ENCODE measurements around the gene UAP1L1.

The UAP1L1 gene

DNA sequence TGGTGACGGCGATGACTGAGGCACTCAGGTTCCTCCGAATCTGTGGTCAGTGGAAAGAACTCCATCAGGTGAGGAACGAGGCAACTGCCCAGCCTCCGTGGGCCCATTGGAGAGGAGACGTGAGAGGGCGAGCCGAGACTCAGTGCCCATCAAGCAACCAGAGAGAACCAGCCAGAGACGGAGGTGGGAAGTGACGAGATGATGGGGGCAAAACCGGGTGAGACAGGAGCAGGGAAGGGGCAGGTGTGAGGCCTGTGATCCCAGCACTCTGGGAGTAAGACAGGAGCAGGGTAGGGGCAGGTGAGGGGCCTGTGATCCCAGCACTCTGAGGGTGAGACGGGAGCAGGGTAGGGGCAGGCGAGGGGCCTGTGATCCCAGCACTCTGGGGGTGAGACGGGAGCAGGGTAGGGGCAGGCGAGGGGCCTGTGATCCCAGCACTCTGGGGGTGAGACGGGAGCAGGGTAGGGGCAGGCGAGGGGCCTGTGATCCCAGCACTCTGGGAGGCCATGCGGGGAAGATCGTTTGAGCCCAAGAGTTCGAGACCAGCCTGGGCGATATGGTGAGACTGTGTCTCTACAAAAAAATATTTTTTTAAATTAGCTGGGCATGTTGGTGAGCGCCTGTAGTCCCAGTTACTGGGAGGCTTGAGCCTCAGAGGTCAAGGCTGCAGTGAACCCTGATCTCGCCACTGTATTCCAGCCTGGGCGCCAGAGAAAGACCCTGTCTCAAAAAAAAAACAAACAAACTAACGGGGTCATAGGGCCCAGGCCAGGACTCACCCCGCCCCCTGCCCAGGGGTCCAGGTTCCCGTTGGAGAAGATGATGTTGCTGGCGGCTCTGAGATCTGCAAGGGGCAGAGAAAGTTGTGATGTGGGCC, 33.8 kb downstream of the UAP1L1 start:
- no peak for DNase-seq (ENCODE audit: low read depth, low spot score)
- H3K4me3 ChIP-seq (ENCODE audit: low read depth, low read length), result no peak overlapping the region
- ChIA-PET POLR2A (no interaction called here), CTCF (interaction anchor here (2.1 kb wide), 1 partner anchor 126 kb away, joined by 5 read pairs; no protein-coding TSS in a partner anchor)
- TF ChIP-seq, protein P1, sequence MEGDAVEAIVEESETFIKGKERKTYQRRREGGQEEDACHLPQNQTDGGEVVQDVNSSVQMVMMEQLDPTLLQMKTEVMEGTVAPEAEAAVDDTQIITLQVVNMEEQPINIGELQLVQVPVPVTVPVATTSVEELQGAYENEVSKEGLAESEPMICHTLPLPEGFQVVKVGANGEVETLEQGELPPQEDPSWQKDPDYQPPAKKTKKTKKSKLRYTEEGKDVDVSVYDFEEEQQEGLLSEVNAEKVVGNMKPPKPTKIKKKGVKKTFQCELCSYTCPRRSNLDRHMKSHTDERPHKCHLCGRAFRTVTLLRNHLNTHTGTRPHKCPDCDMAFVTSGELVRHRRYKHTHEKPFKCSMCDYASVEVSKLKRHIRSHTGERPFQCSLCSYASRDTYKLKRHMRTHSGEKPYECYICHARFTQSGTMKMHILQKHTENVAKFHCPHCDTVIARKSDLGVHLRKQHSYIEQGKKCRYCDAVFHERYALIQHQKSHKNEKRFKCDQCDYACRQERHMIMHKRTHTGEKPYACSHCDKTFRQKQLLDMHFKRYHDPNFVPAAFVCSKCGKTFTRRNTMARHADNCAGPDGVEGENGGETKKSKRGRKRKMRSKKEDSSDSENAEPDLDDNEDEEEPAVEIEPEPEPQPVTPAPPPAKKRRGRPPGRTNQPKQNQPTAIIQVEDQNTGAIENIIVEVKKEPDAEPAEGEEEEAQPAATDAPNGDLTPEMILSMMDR (IDR thresholded peaks at IDR 0.05; ENCODE audit: insufficient read depth, low read length, missing control alignments), result no peak

- H3K4me3 ChIP-seq (ENCODE audit: low read depth, low read length), result no peak overlapping the region
- ChIA-PET CTCF (interaction anchor here (2.1 kb wide), 1 partner anchor 125 kb away, joined by 5 read pairs; no protein-coding TSS in a partner anchor), POLR2A (no interaction called here)
- TF ChIP-seq, protein P1 (IDR thresholded peaks at IDR 0.05; ENCODE audit: insufficient read depth, low read length, missing control alignments), result no peak
- no peak for DNase-seq (ENCODE audit: low read depth, low spot score)
Observed at GRCh38 chr9:137111788-137112563, 34.7 kb downstream of the UAP1L1 start.

DNA sequence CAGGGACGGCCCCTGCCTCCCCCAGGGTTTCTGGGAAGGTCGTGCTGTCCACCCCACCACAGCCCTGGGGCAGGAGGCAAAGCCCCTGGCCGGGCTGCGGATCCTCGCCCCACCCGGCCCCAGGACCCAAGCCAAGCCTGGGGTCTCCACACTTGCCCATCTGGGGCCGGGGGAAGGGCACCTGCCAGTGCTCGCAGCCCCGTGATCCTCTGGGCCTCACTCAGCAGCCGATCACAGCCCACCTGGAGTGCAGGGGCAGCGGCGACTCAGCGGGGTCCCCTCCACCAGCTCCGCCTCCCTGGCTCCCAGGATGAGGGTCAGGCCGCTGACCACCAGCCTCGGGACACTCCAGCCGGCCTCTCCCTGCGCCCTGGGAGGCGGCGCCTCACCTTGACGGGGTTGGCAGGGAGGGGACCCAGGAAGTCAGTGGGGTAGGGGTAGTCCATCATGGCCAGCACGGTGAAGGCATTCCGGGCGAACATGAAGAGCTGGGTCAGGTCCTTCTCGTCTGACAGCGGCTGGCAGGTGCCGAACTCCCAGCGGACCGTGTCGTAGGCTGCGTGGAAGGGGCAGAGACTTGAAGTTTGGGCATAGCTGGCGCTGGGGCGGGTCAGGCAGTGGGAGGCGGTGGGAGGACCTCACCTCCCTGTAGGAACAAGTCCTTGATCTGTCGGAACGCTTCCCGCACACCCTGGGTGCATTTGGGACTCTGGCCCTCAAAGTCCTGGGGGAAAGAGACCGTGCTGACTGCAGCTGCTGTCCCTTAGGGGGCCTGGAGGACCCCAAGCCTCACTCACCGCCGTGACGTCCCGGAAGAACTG, 35.5 kb downstream of the UAP1L1 start:
- CTCF ChIA-PET, result interaction anchor here (0.7 to 2.1 kb wide), 5 partner anchors 14 to 124 kb away, joined by 3 to 5 read pairs (median 3); no protein-coding TSS in a partner anchor
- no peak overlapping the region for H3K4me3 ChIP-seq (ENCODE audit: low read depth, low read length)
- TF ChIP-seq, protein P1 (IDR thresholded peaks at IDR 0.05; ENCODE audit: insufficient read depth, low read length, missing control alignments), result no peak
- no peak for DNase-seq (ENCODE audit: low read depth, low spot score)
- POLR2A ChIA-PET, result interaction anchor here (0.9 kb wide), 1 partner anchor 29 kb away, joined by 4 read pairs; no protein-coding TSS in a partner anchor

DNA sequence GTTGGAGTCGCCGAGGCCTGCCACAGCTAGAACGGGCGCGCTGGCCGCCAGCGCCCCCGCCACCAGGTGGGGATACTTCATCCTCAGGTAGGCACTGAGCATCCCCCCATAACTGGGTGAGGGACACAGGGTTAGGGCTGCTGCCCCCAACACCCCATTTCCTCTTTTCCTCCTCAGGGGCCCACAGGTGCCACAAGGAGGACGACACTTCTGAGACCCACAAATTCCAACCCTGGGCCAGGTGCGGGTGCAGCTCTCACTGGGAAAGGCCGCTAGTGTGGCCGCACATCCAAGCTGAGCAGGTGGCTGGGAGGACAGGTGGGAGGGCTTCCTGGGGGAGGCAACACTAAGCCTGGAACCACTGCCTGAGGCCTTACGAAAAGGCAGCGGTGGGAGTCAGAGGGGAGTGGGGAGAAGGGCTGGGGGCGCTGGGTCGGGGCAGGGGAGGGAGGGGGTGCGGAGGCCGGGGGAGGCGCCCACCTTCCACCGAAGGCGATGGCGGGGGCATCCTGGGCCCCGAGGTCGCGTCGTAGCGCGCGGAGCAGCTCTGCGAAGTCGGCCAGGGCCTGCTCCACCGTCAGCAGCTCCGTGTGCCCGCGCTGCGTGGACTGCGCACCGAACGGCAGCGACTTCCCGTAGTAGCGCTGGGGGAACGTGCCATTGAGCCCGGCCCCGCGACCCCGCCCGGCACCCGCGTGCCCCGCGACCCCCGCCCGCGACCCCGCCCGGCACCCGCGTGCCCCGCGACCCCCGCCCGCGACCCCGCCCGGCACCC, 36.3 kb downstream of the UAP1L1 start:
- TF ChIP-seq, protein P1 (IDR thresholded peaks at IDR 0.05; ENCODE audit: insufficient read depth, low read length, missing control alignments), result no peak
- POLR2A ChIA-PET, result interaction anchor here (0.5 to 1.4 kb wide), 3 partner anchors 8 to 30 kb away, joined by 3 to 4 read pairs (median 3); no protein-coding TSS in a partner anchor
- CTCF ChIA-PET, result interaction anchor here (0.7 to 1.2 kb wide), 4 partner anchors 14 to 113 kb away, joined by 3 read pairs; no protein-coding TSS in a partner anchor

DNA sequence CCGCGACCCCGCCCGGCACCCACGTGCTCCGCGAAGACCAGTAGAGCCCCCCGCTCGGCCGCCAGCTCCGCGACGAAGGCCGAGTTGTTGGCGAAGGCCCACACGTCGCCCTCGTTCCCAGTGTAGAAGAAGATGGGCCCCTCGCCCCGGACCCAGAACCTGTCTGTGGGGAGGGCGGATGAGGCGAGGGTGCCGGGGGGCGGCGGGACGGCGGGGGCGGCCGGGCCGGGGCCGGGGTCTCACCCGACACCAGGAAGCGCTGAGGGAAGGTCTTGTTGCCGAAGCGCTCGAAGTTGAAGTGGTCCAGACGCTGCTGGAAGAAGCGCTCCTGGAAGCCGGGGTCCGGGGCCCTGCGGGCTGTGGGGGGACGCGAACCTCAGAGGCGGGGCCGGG, 36.9 kb downstream of the UAP1L1 start:
- ChIA-PET POLR2A (interaction anchor here (1.4 kb wide), 2 partner anchors 9 to 109 kb away, joined by 3 to 4 read pairs; no protein-coding TSS in a partner anchor), CTCF (interaction anchor here (1.2 to 3.4 kb wide), 3 partner anchors 112 to 122 kb away, joined by 3 to 14 read pairs (median 6); partner anchors contain the start of gene RNF224)
- TF ChIP-seq, protein P1 (IDR thresholded peaks at IDR 0.05; ENCODE audit: insufficient read depth, low read length, missing control alignments), result no peak
- H3K4me3 ChIP-seq (ENCODE audit: low read depth, low read length), result peak overlapping the region; percentile 59
- no peak for DNase-seq (ENCODE audit: low read depth, low spot score)

More for the DNA sequence above, 36.3 kb downstream of the UAP1L1 start:
- no peak for DNase-seq (ENCODE audit: low read depth, low spot score)
- H3K4me3 ChIP-seq (ENCODE audit: low read depth, low read length), result peak overlapping the region; percentile 49

Data from AG04449 (cell line).